Hepatocyte (in vitro differentiated cells): ENCODE measurements around the gene SCFD2. TPM values are rescaled to one million over a fixed set of nuclear protein-coding genes. Genes with fewer than 3 reads are reported as not detected.

Source experiments
- DNase-seq: peaks from one replicate; pipeline ENCODE4 v3.0.0-alpha.2; 2016; ENCODE audit warnings: low spot score
- H2AFZ ChIP-seq: fragments of 200-600 bp; sonication (generic); 2 replicates; pipeline ENCODE4 v1.6.0; 2016; ENCODE audit warnings: antibody characterized with exemption, mild to moderate bottlenecking
- H3K27ac ChIP-seq: fragments of 200-600 bp; sonication (generic); 2 replicates; pipeline ENCODE4 v1.5.1; 2016; ENCODE audit warnings: mild to moderate bottlenecking
- H3K27me3 ChIP-seq: fragments of 200-600 bp; sonication (generic); 2 replicates; pipeline ENCODE4 v1.6.1; 2016
- H3K36me3 ChIP-seq: fragments of 200-600 bp; sonication (generic); replicated peaks from 2 replicates; pipeline ENCODE4 v1.5.1; 2016; ENCODE audit warnings: low read depth; ENCODE audit not compliant: insufficient read depth
- H3K4me1 ChIP-seq: fragments of 200-600 bp; sonication (generic); 2 replicates; pipeline ENCODE4 v1.5.1; 2016; ENCODE audit warnings: mild to moderate bottlenecking, moderate library complexity; ENCODE audit not compliant: insufficient read depth
- H3K4me2 ChIP-seq: fragments of 200-600 bp; sonication (generic); 2 replicates; pipeline ENCODE4 v1.6.0; 2016
- H3K4me3 ChIP-seq: fragments of 200-600 bp; sonication (generic); 2 replicates; pipeline ENCODE4 v1.5.1; 2016; ENCODE audit warnings: mild to moderate bottlenecking
- H3K79me2 ChIP-seq: fragments of 200-600 bp; sonication (generic); 2 replicates; pipeline ENCODE4 v1.6.0; 2017; ENCODE audit warnings: mild to moderate bottlenecking
- H3K9me2 ChIP-seq: fragments of 200-600 bp; sonication (generic); replicated peaks from 2 replicates; pipeline ENCODE4 v1.6.0; 2017; ENCODE audit warnings: mild to moderate bottlenecking; ENCODE audit not compliant: insufficient read depth
- H3K9me3 ChIP-seq: fragments of 200-600 bp; sonication (generic); 2 replicates; pipeline ENCODE4 v1.5.1; 2016; ENCODE audit warnings: low read depth, mild to moderate bottlenecking
- H4K20me1 ChIP-seq: fragments of 200-600 bp; sonication (generic); 2 replicates; pipeline ENCODE4 v1.6.0; 2016; ENCODE audit warnings: mild to moderate bottlenecking; ENCODE audit not compliant: insufficient read depth, poor library complexity, severe bottlenecking
- EZH2 ChIP-seq: fragments of 200-600 bp; sonication (generic); IDR thresholded peaks from 2 replicates; pipeline ENCODE4 v1.6.1; 2016; ENCODE audit warnings: antibody characterized with exemption, mild to moderate bottlenecking, borderline replicate concordance
- EZH2phosphoT487 ChIP-seq: fragments of 200-600 bp; sonication (generic); IDR thresholded peaks from one replicate; pipeline ENCODE4 v1.6.1; 2018; ENCODE audit warnings: antibody characterized with exemption, mild to moderate bottlenecking, low read depth, moderate library complexity; ENCODE audit not compliant: unreplicated experiment, severe bottlenecking
- WGBS: methylation state at CpG from one replicate; pipeline ENCODE4 v1.1.6; 2016; ENCODE audit warnings: low lambda C conversion rate; ENCODE audit errors: missing lambda C conversion rate; 5-methylcytosine and 5-hydroxymethylcytosine counted together
- polyA plus RNA-seq: library from polyadenylated mRNA; unstranded; fragments of >200 nt; fragmentation: Nextera tagmentation; extraction: Ambion mirVana; gene quantifications from 2 replicates; pipeline ENCODE4 v1.2.1, GENCODE V29; 2016
- total RNA-seq: library from RNA; depleted of rRNA; stranded (reverse); fragments of >200 nt; gene quantifications from 2 replicates; pipeline ENCODE4 v1.2.3, GENCODE V29; 2014
- TF ChIP-seq, protein P1 (sequence below): fragments of 200-600 bp; sonication (generic); IDR thresholded peaks from 2 replicates; pipeline ENCODE4 v1.5.1; 2016; ENCODE audit warnings: antibody characterized with exemption, mild to moderate bottlenecking; ENCODE audit not compliant: poor library complexity

SCFD2 gene
- total and polyA plus RNA-seq, 2 experiments from 2014 or later = 8.4 to 15.7 TPM

DNA sequence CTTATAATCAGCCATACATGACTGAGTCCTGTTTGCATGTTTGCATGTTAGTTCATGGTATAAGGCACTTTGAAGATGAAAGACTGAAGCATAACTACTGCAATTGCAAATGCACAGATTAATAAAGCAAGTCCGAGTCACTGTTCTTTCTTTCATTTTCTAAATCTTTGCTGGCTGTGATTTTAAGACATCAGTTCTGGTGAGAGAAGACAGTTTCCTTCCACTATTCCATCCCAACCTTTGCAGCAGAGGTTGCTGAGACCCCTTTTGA is 475.4 kb downstream of the SCFD2 start:
- TF ChIP-seq EZH2phosphoT487 = no peak
- TF ChIP-seq EZH2 = no peak
- TF ChIP-seq, protein P1, sequence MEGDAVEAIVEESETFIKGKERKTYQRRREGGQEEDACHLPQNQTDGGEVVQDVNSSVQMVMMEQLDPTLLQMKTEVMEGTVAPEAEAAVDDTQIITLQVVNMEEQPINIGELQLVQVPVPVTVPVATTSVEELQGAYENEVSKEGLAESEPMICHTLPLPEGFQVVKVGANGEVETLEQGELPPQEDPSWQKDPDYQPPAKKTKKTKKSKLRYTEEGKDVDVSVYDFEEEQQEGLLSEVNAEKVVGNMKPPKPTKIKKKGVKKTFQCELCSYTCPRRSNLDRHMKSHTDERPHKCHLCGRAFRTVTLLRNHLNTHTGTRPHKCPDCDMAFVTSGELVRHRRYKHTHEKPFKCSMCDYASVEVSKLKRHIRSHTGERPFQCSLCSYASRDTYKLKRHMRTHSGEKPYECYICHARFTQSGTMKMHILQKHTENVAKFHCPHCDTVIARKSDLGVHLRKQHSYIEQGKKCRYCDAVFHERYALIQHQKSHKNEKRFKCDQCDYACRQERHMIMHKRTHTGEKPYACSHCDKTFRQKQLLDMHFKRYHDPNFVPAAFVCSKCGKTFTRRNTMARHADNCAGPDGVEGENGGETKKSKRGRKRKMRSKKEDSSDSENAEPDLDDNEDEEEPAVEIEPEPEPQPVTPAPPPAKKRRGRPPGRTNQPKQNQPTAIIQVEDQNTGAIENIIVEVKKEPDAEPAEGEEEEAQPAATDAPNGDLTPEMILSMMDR = no peak
- peaks cover 3% of the 10 kb centered on the region for H3K4me1 ChIP-seq
- H3K9me3 ChIP-seq = no peaks in the 10 kb centered on the region
- no peaks in the 10 kb centered on the region for H3K27me3 ChIP-seq
- WGBS = 88% methylated on average over 1 of the region's 1 CpG
- H3K9me2 ChIP-seq = no peaks in the 10 kb centered on the region
- no peak for DNase-seq
- no peak overlapping the region for H2AFZ ChIP-seq
- H3K27ac ChIP-seq = peak overlapping the region; percentile 59
- H3K4me2 ChIP-seq = no peak overlapping the region
- no peak overlapping the region for H3K4me3 ChIP-seq
- H4K20me1 ChIP-seq = no peaks in the 10 kb centered on the region
- H3K79me2 ChIP-seq = no peaks in the 10 kb centered on the region
- H3K36me3 ChIP-seq = no peaks in the 10 kb centered on the region

DNA sequence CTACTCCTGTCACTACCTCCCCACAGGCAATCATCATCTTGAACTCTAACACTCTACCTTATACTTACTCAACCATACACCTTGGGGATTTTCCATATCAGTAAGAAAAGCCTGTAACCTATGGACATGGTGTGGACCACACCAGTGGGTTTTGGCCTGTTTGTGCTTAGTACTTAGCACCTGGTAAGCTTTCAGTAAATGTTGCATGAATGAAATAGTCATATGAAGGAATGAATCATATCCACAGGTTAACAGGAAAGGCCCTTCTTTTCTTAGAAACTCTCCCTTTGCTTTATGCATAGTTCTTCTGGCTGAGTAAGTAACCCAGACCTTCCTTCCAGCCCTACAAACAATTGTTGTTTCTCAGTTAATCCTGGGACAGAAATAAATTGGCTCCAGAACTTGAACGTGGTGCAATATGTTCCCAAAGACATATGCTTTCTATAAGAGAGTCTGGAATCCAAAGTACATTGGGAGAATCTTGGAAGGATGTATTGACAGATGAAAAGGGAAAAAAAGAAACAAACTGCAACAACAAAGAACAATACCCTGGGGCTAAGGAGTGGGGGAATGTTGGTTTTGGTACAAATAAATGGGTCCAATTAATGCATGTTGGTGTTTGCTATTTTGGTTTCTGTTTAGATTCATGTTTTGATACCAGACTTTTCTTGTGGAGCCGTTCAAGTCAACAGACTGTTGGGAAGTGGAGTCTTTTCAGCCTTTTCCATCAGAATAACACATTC is 475.9 kb downstream of the SCFD2 start:
- Histone ChIP-seq H2AFZ (no peak overlapping the region), H3K27me3 (no peaks in the 10 kb centered on the region), H3K79me2 (no peaks in the 10 kb centered on the region), H3K4me3 (no peak overlapping the region), H3K9me3 (no peaks in the 10 kb centered on the region), H3K27ac (peak overlapping the region; percentile 59), H3K4me1 (peaks cover 3% of the 10 kb centered on the region), H3K4me2 (no peak overlapping the region), H3K36me3 (no peaks in the 10 kb centered on the region), H4K20me1 (no peaks in the 10 kb centered on the region), H3K9me2 (no peaks in the 10 kb centered on the region)
- WGBS = 80% methylated on average over 2 of the region's 2 CpGs
- no peak for DNase-seq
- TF ChIP-seq EZH2 (no peak), EZH2phosphoT487 (no peak)
- TF ChIP-seq, protein P1 = no peak

DNA sequence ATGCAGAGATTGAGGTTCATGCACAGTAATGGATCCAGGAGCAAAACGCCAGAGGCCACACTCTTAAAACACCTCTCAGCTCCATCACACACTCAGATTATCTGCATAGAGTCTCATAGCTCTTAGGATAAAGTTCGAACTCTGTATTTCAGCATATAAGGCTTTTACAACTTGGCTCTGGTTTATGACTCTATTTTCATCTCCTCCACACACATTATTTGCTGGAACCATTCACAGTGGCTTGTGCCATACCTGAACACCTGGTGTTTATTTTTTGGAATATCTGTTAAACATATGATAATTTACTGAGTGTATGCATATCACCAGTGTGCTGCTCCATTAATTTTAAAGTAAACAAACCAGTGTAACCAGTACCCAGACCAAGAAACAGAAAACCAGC is 476.5 kb downstream of the SCFD2 start:
- H3K79me2 ChIP-seq = no peaks in the 10 kb centered on the region
- no peaks in the 10 kb centered on the region for H3K9me3 ChIP-seq
- peaks cover 3% of the 10 kb centered on the region for H3K4me1 ChIP-seq
- H3K27ac ChIP-seq = peak overlapping the region; percentile 50
- no peak overlapping the region for H3K4me2 ChIP-seq
- no peaks in the 10 kb centered on the region for H3K27me3 ChIP-seq
- 68% methylated on average over 2 of the region's 2 CpGs for WGBS
- no peaks in the 10 kb centered on the region for H3K36me3 ChIP-seq
- no peak overlapping the region for H3K4me3 ChIP-seq
- no peak overlapping the region for H2AFZ ChIP-seq
- H3K9me2 ChIP-seq = no peaks in the 10 kb centered on the region
- no peaks in the 10 kb centered on the region for H4K20me1 ChIP-seq
- DNase-seq = no peak
- no peak for TF ChIP-seq EZH2phosphoT487
- TF ChIP-seq EZH2 = no peak
- TF ChIP-seq, protein P1 = no peak
